IMR-90 (cell line): ENCODE measurements around the gene TOP2B. TPM values are rescaled to one million over a fixed set of nuclear protein-coding genes. Genes with fewer than 3 reads are reported as not detected.
A peak's percentile ranks its signal among the peaks of the same experiment; 100 is the strongest.

Experiments
- ATAC-seq: fragments of 200-7000 bp; cut with Tn5 transposase; 2 replicates; pipeline ENCODE4 v1.9.1; 2020; ENCODE audit warnings: low read depth, mild to moderate bottlenecking, moderate library complexity
- BruUV-seq: library from RNA; stranded (reverse); fragments of 400-500 nt; replicated peaks from 2 replicates; lab custom pipeline; 2021; lab: Mats Ljungman, UMichigan
- CTCF ChIA-PET: fragments of 300-600 bp; formaldehyde crosslinking; extraction: SDS; loops from one replicate; lab custom pipeline; 2021; ENCODE audit warnings: antibody characterized with exemption; lab: Yijun Ruan, JAX
- POLR2A ChIA-PET: fragments of 300-600 bp; sonication (Branson Sonifier 250); formaldehyde crosslinking; loops from one replicate; lab custom pipeline; 2022; ENCODE audit warnings: antibody characterized with exemption; ENCODE audit not compliant: unreplicated experiment; lab: Charles Lee
- DNase-seq: peaks from one replicate; pipeline ENCODE4 v3.0.0; 2013
- H2AFZ ChIP-seq: replicated peaks from 2 replicates; pipeline ENCODE3; 2013; ENCODE audit warnings: low read length, mild to moderate bottlenecking; ENCODE audit not compliant: poor library complexity
- H2AK5ac ChIP-seq: 2 replicates; pipeline ENCODE4 v1.6.1; 2013; ENCODE audit warnings: low read depth, low read length, inconsistent platforms
- H2AK9ac ChIP-seq: replicated peaks from 2 replicates; pipeline ENCODE3; 2013; ENCODE audit warnings: mild to moderate bottlenecking, low read depth, low read length, moderate library complexity; ENCODE audit not compliant: poor library complexity
- H2BK120ac ChIP-seq: 2 replicates; pipeline ENCODE4 v1.6.1; 2013; ENCODE audit warnings: low read depth, low read length, inconsistent platforms
- H2BK15ac ChIP-seq: 3 replicates; pipeline ENCODE4 v1.6.1; 2013; ENCODE audit warnings: low read depth, low read length, inconsistent platforms
- H2BK20ac ChIP-seq: 2 replicates; pipeline ENCODE4 v1.6.1; 2013; ENCODE audit warnings: low read depth, mild to moderate bottlenecking, inconsistent platforms, low read length, moderate library complexity
- H2BK5ac ChIP-seq: 2 replicates; pipeline ENCODE4 v1.6.1; 2013; ENCODE audit warnings: mild to moderate bottlenecking, low read depth, low read length, inconsistent platforms; ENCODE audit not compliant: poor library complexity, severe bottlenecking
- H3K14ac ChIP-seq: replicated peaks from 2 replicates; pipeline ENCODE4 v1.6.1; 2013; ENCODE audit warnings: low read depth, low read length, inconsistent platforms
- H3K18ac ChIP-seq: 2 replicates; pipeline ENCODE4 v1.6.1; 2013; ENCODE audit warnings: low read depth, low read length, control low read depth
- H3K23ac ChIP-seq: 2 replicates; pipeline ENCODE4 v1.6.1; 2013; ENCODE audit warnings: low read depth, low read length, inconsistent platforms
- H3K27ac ChIP-seq: 2 replicates; pipeline ENCODE4 v1.5.1; 2013; ENCODE audit warnings: mild to moderate bottlenecking, control low read depth, low read length; ENCODE audit not compliant: insufficient read depth
- H3K27me3 ChIP-seq: 2 replicates; pipeline ENCODE4 v1.6.1; 2013; ENCODE audit warnings: low read length; ENCODE audit not compliant: control insufficient read depth, insufficient read depth
- H3K36me3 ChIP-seq: 2 replicates; pipeline ENCODE4 v1.6.1; 2013; ENCODE audit warnings: low read length, mixed read lengths; ENCODE audit not compliant: control insufficient read depth, insufficient read depth
- H3K4ac ChIP-seq: 2 replicates; pipeline ENCODE4 v1.6.1; 2013; ENCODE audit warnings: low read depth, low read length, inconsistent platforms
- H3K4me1 ChIP-seq: 2 replicates; pipeline ENCODE4 v1.6.1; 2013; ENCODE audit warnings: low read length, mixed read lengths; ENCODE audit not compliant: control insufficient read depth, insufficient read depth
- H3K4me2 ChIP-seq: 2 replicates; pipeline ENCODE4 v1.6.1; 2013; ENCODE audit warnings: low read depth, mild to moderate bottlenecking, control low read depth, low read length, moderate library complexity
- H3K4me3 ChIP-seq: 2 replicates; pipeline ENCODE4 v1.5.1; 2013; ENCODE audit warnings: low read depth, mild to moderate bottlenecking, control low read depth, low read length, moderate library complexity; ENCODE audit not compliant: insufficient read depth
- H3K56ac ChIP-seq: 2 replicates; pipeline ENCODE4 v1.6.1; 2013; ENCODE audit warnings: low read length, inconsistent platforms; ENCODE audit not compliant: insufficient read depth; ENCODE audit errors: extremely low read depth
- H3K79me1 ChIP-seq, 2 experiments: 2 replicates each; pipeline ENCODE4 v1.6.1; 2013; ENCODE audit warnings: low read length in 2 of 2, inconsistent platforms in 1 of 2, low read depth in 1 of 2
- H3K9ac ChIP-seq: 2 replicates; pipeline ENCODE4 v1.6.1; 2013; ENCODE audit warnings: low read depth, low read length, control low read depth
- H3K9me1 ChIP-seq: 2 replicates; pipeline ENCODE4 v1.6.1; 2013; ENCODE audit warnings: low read length, inconsistent platforms; ENCODE audit not compliant: insufficient read depth
- H3K9me3 ChIP-seq: 2 replicates; pipeline ENCODE4 v1.6.1; 2013; ENCODE audit warnings: low read length; ENCODE audit not compliant: control insufficient read depth, insufficient read depth
- H4K20me1 ChIP-seq: 2 replicates; pipeline ENCODE4 v1.6.1; 2013; ENCODE audit warnings: low read length, inconsistent platforms; ENCODE audit not compliant: insufficient read depth
- H4K5ac ChIP-seq: 2 replicates; pipeline ENCODE4 v1.6.1; 2013; ENCODE audit warnings: mild to moderate bottlenecking, low read depth, low read length, control low read depth
- H4K8ac ChIP-seq, 2 experiments: 2 replicates each; pipeline ENCODE4 v1.6.1; 2013; ENCODE audit warnings: low read depth in 2 of 2, low read length in 2 of 2, control low read depth in 1 of 2, inconsistent platforms in 1 of 2
- H4K91ac ChIP-seq: 2 replicates; pipeline ENCODE4 v1.6.1; 2013; ENCODE audit warnings: low read depth, low read length, inconsistent platforms; ENCODE audit not compliant: insufficient read depth
- BHLHE40 ChIP-seq: fragments of 150-350 bp; IDR thresholded peaks from 2 replicates; pipeline ENCODE4 v1.6.1; 2016; ENCODE audit warnings: mild to moderate bottlenecking, low read depth, low read length
- CEBPB ChIP-seq: IDR thresholded peaks from 2 replicates; pipeline ENCODE4 v1.6.1; 2012; ENCODE audit warnings: low read depth, low read length, improper control_type of control experiment
- MAFK ChIP-seq: IDR thresholded peaks from 2 replicates; pipeline ENCODE4 v1.6.1; 2012; ENCODE audit warnings: low read depth, low read length, improper control_type of control experiment
- MAZ ChIP-seq: IDR thresholded peaks from 2 replicates; pipeline ENCODE4 v1.6.1; 2012; ENCODE audit warnings: low read depth, mild to moderate bottlenecking, low read length, improper control_type of control experiment, moderate library complexity, borderline replicate concordance
- NFE2L2 ChIP-seq: fragments of 150-350 bp; IDR thresholded peaks from 2 replicates; pipeline ENCODE4 v1.6.1; 2016; ENCODE audit warnings: low read depth, mild to moderate bottlenecking, low read length
- SMC3 ChIP-seq: fragments of 150-350 bp; IDR thresholded peaks from 2 replicates; pipeline ENCODE4 v1.6.1; 2016; ENCODE audit warnings: low read depth, mild to moderate bottlenecking, antibody characterized with exemption, low read length, moderate library complexity
- WGBS, 2 experiments: methylation state at CpG; one replicate each; pipeline versions ENCODE4 v1.1.5 to v1.1.7; 2013; ENCODE audit warnings: missing lambda C conversion rate in 2 of 2; ENCODE audit not compliant: insufficient read length in 1 of 2; ENCODE audit errors: extremely low coverage in 2 of 2; 5-methylcytosine and 5-hydroxymethylcytosine counted together
- dilution Hi-C: fragments of 300-500 bp; cut with HindIII; formaldehyde crosslinking; loops from one replicate; pipeline ENCODE4 v1.14.3; 2018; ENCODE audit warnings: low sequenced_read_pairs; ENCODE audit not compliant: unreplicated experiment
- in situ Hi-C: fragments of 300-500 bp; cut with MboI; formaldehyde crosslinking; loops from 3 replicates; pipeline ENCODE4 v1.14.3; 2019; ENCODE audit warnings: low sequenced_read_pairs, inconsistent platforms, mixed read lengths
- intact Hi-C: fragments of 100-400 bp; cut with micrococcal nuclease; formaldehyde crosslinking; loops from 2 replicates; pipeline ENCODE4 v1.10.0; 2022
- polyA plus RNA-seq, 3 experiments: library from polyadenylated mRNA; depleted of rRNA; stranded (reverse); fragments of >200 nt; gene quantifications; 2 replicates each; pipeline ENCODE4 v1.2.3, GENCODE V29; 2012; ENCODE audit warnings: low replicate concordance in 1 of 3
- total RNA-seq: library from RNA; depleted of rRNA; stranded (reverse); fragments of >200 nt; gene quantifications from 2 replicates; pipeline ENCODE4 v1.2.3, GENCODE V29; 2012
- TF ChIP-seq, protein P1 (sequence below): fragments of 150-350 bp; IDR thresholded peaks from 2 replicates; pipeline ENCODE4 v1.6.1; 2017; ENCODE audit warnings: mild to moderate bottlenecking, antibody characterized with exemption, low read length, low read depth

Gene TOP2B
- total and polyA plus RNA-seq, 2 of the 4 experiments (the other 2 are of a cell fraction): 45.5 to 53.4 TPM

DNA sequence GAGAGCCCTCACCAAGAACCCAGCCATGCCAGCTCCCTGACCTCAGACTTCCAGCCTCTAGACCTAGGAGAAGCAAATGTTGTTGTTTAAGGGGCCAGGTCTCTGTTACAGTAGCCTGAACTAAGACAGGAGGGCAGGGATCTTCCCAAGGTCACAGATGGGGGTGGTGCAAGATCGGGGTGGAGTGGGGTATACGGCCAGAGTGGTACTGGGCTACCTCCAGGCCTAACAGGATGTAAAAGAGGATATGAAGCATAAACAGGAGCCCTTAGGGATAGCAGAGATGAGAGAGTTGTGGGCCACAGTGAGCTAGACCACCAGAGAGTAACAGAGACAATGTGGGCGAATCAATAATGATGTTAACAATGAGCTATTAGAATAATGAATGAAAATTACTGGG lies 82.9 kb downstream of the TOP2B start:
- Histone ChIP-seq H3K9ac (no peak overlapping the region), H3K18ac (peak overlapping the region; percentile 14; the same call in 1 of the 2 replicates), H3K23ac (no peak overlapping the region), H3K14ac (peak overlapping the region; percentile 82), H3K56ac (no peak overlapping the region), H3K27ac (no peak overlapping the region), H4K5ac (no peak overlapping the region; the same call in 1 of the 2 replicates), H3K4me2 (no peak overlapping the region), H4K20me1 (no peaks in the 10 kb centered on the region), H4K91ac (peak overlapping the region; percentile 71), H3K4me3 (no peak overlapping the region), H2AK5ac (peak overlapping the region; percentile 53; the same call in 1 of the 2 replicates), H2BK120ac (peak overlapping the region; percentile 89), H2BK20ac (peak overlapping the region; percentile 80), H3K9me1 (peaks cover 14% of the 10 kb centered on the region), H3K9me3 (no peaks in the 10 kb centered on the region), H2AK9ac (peak overlapping the region; percentile 57), H3K4me1 (peaks cover 6% of the 10 kb centered on the region; the same call in 1 of the 2 replicates), H2BK15ac (peak overlapping the region; percentile 76; the same call in 2 of the 3 replicates), H3K79me1 (no peaks in the 10 kb centered on the region), H3K27me3 (no peaks in the 10 kb centered on the region), H4K8ac (peak overlapping the region; percentile 49 to 57; a peak in 2 of 4 replicates), H3K36me3 (no peaks in the 10 kb centered on the region), H3K4ac (peak overlapping the region; percentile 87), H2BK5ac (peak overlapping the region; percentile 56), H2AFZ (peak overlapping the region; percentile 71)
- TF ChIP-seq CEBPB (no peak), NFE2L2 (no peak), MAZ (no peak), SMC3 (no peak), MAFK (no peak), BHLHE40 (no peak)
- TF ChIP-seq, protein P1, sequence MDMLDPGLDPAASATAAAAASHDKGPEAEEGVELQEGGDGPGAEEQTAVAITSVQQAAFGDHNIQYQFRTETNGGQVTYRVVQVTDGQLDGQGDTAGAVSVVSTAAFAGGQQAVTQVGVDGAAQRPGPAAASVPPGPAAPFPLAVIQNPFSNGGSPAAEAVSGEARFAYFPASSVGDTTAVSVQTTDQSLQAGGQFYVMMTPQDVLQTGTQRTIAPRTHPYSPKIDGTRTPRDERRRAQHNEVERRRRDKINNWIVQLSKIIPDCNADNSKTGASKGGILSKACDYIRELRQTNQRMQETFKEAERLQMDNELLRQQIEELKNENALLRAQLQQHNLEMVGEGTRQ: no peak
- ATAC-seq (peak; percentile 33), DNase-seq (no peak)
- ChIA-PET CTCF (interaction anchor here (0.9 kb wide), 1 partner anchor 12 kb away, joined by 4 read pairs; no protein-coding TSS in a partner anchor), POLR2A (interaction anchor here (0.5 kb wide), 1 partner anchor 631 kb away, joined by 4 read pairs; no protein-coding TSS in a partner anchor)
- BruUV-seq: no TSS peak
- WGBS, 2 experiments: 100% methylated on average over 1 of the region's 3 CpGs; no CpG with 5 or more reads in 1 of the 2 experiments
- in situ Hi-C loops (loop anchor here (10.0 to 25.0 kb wide), 2 partner anchors 617 to 1320 kb away; no protein-coding TSS in a partner anchor), dilution Hi-C loops (no loop called here), intact Hi-C loops (no loop called here)
